ENCODE results near the gene ANKRD20A1.
"Not testable (repeated sequence)": the region's sequence is repeated elsewhere in the genome, so short reads cannot be mapped to it uniquely, and the experiment has no call there.

ANKRD20A1 gene

DNA sequence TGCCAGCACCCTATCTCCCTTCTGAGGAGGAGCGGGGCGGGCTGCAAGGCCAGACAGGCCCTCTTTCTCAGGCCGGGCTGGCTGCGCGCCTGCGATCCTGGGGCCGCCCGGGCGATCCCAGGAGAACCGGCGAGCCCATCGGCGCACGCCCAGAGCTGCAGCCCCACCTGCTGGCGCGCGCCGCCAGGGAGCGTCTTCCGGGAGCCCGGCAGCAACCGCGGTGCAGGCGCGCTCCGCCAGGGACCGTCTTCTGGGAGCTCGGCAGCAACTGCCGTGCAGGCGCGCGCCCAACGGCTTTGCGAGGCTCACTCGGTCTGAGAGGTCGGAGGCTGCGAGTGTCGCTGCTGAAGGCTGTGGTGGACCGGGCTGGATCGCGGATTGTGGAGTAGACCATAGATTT lies at the start of gene ANKRD20A1:
Gene ANKRD20A1, plus strand, starts transcription at position 61 of the 400 bp plus-strand sequence. CDS start 496 bp downstream, outside the sequence.
- not testable (repeated sequence) for DNase-seq

DNA sequence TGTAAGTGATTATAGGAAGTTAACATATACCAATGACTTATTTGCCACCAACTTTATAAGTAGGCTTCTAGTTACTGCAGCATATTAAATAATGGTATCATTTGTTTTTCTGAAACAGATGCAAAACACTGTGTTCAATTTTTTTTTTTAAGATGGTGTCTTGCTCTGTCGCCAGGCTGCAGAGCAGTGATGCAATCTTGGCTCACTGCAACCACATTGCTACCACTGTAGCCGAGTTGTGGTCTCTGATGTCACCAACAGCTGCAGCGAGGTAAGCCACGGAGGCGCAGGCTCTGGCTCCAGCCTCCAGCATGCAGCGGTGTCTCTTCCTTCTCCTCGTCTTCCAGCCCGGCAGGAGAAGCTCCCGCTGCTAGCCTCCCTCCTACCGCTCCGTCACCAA lies 26.6 kb upstream of the ANKRD20A1 start:
- DNase-seq = not testable (repeated sequence)
